ENCODE results near the gene ERBB4. TPM values are rescaled to one million over a fixed set of nuclear protein-coding genes. Genes with fewer than 3 reads are reported as not detected.

ERBB4 gene
- total and polyA plus RNA-seq, 2 of the 8 experiments (the other 6 are each of a cell fraction or from before 2014, with no cell fraction given): 0.34 to 1.3 TPM

DNA sequence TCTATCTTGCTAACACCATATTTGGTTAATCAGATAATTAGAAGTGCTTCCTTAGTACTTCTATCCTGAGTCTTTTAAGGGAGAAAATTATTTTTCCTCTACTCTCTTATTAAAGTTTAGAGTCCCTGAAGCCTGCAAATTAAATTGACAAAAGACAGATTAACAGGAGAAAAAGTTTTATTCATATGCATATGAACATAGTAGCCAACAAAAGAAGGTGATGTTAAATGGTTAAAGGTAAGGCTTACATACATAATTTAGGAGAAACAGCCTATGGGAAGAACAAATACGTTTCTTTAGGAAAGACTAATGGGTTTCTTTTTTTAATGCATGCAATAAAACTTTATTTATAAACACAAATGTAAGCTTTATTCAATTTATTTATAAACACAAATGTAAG is 1177.2 kb downstream of the ERBB4 start (continued):
- peak; percentile 95 for TF ChIP-seq CHD7 (IDR thresholded peaks at IDR 0.05; ENCODE audit: insufficient replicate concordance, low read length)
- no peak for TF ChIP-seq SAP30 (IDR thresholded peaks at IDR 0.05; ENCODE audit: insufficient read depth, insufficient replicate concordance, low read length)
- peak; percentile 41 for TF ChIP-seq NANOG (IDR thresholded peaks at IDR 0.05; ENCODE audit: insufficient read depth, low read depth, low read length, poor library complexity, severe bottlenecking)
- TF ChIP-seq SIX5 (IDR thresholded peaks at IDR 0.05; ENCODE audit: low read depth, low read length): no peak
